NCI-H82 treated with DMSO at 0.1 percent for 48 hours (cell line): ENCODE results near the gene PGBD5.
"Not testable (repeated sequence)": the region's sequence is repeated elsewhere in the genome, so short reads cannot be mapped to it uniquely, and the experiment has no call there.

Source experiments
- DNase-seq: peaks from one replicate; lab custom pipeline; 2025; ENCODE audit not compliant: unreplicated experiment; lab: John Stamatoyannopoulos, UW

PGBD5 gene

DNA sequence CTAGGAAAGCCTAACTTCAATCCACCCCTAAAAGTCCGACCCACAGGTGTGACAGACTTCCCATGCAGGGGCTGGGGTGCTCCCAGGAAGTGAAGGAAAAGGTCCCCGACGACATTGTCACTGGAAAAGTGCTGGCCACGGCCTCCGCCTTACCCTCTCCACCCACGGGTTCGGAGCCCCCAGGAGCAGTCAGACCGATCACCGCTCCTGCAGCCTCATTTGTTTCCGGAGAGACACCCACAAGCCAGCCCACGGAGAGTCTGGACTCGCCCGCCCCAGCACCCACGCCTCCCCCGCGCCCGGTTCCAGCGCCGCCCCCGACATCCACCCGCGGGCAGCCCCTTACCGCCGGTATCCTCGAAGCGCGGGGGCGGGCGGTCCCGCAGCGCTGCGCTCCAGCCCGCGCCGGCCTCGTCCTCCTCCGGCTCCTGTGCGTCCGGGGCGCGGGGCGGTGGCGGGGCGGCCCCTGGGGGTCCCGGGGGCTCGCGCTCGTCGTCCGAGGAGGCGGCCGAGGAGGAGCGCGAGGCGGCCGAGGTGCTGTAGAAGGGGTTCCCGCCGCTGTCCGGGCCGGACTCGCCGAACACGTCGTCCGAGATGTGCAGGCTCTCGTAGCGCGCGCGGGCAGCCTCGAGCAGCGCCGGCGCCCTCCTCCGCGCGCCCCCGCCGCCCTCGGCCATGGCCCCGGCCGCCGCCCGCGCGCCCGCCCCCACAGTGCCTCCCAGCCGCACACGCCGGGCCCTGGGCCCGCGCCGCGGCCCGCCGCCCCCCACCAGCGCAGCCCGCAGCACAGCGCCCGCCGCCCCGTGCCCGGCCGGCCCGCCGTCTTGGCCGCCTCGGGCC lies 660 bp downstream of the PGBD5 start:
- DNase-seq, result no peak

DNA sequence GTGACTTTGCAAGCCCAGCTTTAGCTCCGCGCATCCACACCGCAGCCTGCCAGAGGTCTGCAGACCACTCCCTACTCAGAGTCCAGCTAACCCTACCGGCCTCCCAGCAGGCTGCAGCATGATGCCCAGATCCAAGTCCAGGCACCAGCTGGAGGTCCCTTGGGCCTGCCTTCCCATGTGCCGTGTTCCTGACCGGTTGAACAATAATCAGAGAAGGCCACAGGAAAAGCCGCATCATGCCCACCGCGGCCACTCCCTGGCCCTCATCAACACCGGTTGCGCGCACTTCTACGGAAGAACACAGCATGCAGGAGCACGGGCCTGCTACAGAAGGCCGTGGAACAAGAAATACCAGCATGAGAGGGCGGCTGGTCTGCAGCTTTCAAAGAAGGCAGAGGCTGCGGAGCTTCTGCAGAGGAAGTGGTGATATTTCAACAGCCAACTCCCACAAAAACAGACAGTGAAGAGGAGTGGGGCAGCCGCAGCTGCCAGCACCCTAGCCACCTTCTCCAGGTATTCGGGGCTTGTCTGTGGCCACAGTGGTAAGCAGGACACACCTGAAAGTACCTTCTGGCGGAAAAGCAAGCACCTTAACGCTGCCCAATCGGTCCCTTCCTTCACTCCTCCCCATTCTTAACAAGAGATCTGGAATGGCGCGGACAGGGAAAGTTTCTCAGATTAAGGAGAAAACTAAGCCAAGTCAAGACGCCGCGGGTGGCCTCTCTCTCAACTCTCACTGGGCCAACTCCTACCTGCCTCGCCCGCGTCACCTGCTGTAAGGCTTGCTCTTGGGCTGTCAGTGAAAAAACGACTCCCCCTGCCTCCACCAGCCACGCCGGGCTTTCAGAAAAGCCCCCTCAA lies 1.5 kb downstream of the PGBD5 start:
- no peak for DNase-seq

DNA sequence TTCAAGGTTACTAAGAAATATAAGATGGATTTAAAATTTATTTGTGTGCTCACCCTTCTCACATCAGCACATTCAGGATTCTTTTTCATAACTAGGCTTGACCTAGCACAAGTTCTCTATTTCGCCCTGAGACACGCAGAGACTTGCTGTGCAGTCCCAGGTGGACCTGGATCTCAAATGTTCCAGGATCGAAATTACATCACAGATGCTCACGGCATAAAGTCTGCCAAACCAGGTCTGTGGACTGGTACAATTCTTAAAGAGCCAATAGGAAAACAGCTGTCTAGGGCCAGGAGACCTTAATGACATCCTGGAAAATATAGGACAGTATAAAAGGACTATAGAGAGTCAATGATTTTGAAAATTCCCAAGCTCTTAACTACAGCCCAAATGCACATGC lies 2.2 kb downstream of the PGBD5 start:
- DNase-seq, result no peak

DNA sequence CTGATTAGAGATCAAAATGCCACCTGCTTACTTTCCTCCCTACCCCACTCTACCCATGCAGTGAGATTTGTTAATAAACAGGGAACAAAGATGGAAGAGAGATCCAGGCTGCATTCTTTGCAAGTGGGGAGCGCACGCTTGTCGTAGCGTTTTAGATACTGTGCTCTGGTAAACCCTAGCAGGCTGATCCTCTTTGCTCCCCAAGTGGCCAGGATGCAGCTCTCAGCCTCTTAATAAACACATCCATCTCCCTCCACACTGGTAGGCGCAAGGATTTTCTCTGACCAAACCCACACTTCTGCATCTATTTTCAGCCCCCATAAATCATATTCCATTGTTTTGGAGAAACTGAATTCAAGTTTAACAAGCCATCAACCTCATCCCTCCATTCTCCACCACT lies 2.9 kb downstream of the PGBD5 start:
- DNase-seq, result no peak

- no peak for DNase-seq
Observed at GRCh38 chr1:230422221-230422981, 3.7 kb downstream of the PGBD5 start.

DNA sequence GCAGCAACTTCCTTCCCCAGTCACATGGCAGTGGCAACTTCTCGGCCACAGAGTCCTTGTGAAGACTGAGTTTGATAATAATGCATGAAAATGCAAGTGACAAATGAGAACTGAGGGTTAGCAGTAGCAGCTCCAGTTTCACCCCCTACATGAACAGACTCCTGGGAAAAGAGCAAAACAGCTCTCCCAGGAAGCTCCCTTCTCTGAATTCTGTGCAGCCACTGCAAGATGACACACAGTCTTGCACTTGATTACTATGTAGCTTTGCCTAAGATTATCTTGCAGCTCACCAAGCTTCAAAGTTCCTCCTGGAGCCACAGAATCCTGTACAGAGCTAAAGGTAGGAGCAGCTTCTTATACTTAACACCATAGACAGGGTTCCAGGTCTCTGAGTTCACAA lies 4.7 kb downstream of the PGBD5 start:
- DNase-seq, result no peak

- DNase-seq, result not testable (repeated sequence)
Observed at GRCh38 chr1:230420372-230420771, 5.8 kb downstream of the PGBD5 start.

DNA sequence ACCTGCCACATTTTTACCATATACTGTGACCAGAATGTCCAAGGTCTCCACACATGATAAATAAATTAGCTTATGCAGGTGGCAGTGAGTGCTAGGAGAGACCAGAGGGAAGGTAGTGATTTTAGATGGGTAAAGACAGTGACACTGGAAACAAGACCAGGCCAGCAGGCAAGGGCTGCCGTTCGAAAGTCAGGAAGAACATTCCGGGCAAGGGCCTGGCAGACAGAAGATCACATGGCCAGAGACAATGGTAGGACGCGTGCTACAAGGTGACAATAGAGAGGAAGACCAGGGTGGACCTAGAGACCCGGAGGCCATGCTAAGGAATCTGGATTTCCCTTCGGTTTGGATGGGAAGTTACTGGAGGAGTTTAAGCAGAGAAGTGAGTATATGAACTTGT lies 9.7 kb downstream of the PGBD5 start:
- DNase-seq, result no peak

DNA sequence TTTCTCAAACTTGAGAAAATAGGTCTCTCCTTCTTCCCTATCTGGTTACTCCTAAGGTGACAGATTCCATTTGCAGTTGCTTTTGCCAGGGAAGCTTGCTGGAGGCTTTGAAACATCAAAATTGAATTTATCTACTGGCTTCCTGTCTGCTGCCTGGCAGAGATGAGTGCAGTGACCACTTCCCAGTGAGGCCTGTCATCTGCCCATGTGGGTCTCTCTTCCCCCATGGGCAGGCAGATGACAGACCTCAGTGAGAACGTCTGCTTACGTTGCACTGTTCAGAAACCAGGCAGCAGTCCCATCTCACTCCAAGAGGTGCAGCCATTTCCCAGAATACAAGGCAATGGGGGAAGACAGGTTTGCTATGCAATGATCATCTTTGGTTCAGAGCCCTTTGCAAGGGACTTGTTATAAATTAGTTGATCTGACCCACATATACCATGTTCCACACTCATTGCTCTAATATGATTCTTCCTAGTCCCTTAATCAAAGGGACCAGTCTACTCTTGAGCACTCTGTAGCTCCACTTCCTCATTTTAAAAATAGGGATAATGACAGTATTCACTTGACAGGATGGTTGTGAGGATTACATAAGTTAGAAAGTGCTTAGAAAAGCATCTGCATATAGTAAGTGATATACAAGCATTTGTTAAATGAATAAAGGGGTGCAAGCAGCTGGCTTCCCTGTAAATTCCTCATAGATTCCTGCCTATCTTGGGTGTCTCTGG lies 10.6 kb downstream of the PGBD5 start:
- no peak for DNase-seq

- DNase-seq, result no peak
Observed at GRCh38 chr1:230414694-230415093, 11.4 kb downstream of the PGBD5 start.

DNA sequence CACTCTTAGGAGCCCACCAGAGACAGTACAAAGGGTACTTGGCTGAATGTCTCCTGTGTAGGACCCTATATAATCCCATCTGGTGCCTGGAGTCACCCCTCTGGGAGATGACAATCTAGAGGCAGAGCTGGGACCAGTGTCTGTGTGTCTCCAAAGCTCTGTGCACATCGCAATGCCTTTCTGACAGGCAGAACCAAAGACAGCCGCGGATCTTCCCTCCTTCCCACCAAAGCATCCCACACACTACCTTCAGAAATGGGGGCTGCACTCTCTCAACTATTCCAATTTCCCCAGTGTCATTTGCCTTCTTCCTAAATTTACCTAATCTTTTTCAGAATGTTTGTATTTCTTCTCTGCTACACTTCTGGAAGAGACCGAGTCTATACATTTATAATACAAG lies 12.0 kb downstream of the PGBD5 start:
- no peak for DNase-seq

DNA sequence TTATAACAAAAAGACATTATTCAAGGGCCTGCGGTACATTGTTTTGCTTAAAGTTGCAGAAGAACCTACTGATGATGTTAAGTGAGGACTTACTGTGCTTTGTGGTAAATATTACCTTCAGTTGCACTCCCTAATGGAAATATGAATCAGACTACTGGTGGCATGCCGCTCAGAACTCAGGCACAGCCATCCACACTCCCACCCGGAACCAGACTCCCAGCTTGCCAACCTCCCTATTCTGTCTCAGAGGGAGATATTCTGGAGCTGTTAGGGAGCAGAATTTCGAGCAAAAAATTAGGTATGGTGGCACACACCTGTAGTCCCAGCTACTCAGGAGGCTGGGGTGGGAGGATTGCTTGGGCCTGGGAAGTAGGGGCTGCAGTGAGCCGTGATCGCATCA lies 13.1 kb downstream of the PGBD5 start:
- DNase-seq, result no peak

GRCh38 chr1:230408971-230409370 lies 17.2 kb downstream of the PGBD5 start:
- no peak for DNase-seq

GRCh38 chr1:230407351-230407750 lies 18.8 kb downstream of the PGBD5 start:
- no peak for DNase-seq

GRCh38 chr1:230406727-230407126 lies 19.4 kb downstream of the PGBD5 start:
- not testable (repeated sequence) for DNase-seq

DNA sequence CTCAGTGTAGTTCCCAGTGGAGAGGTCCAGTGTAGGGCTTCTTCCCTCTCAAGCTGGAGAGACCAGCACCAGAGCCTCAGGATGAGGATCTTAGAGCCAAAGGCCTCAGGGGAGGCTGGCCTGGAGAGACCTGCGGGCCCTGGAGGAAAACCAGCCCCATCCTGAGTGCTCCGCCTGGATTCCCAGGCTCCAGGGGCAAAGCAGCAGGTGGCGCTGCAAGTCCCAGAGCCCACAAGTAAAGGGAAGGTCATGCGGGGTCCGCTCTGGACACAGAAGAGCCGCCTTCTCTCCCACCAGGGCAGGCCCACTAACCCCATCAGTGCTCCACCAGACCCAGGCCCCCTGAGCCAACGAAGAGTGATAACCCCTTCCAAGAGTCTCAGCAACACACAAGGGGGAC lies 22.7 kb downstream of the PGBD5 start:
- no peak for DNase-seq

GRCh38 chr1:230401763-230402294 lies 24.3 kb downstream of the PGBD5 start:
- no peak for DNase-seq

- no peak for DNase-seq
Observed at GRCh38 chr1:230401101-230401500, 25.0 kb downstream of the PGBD5 start.

DNA sequence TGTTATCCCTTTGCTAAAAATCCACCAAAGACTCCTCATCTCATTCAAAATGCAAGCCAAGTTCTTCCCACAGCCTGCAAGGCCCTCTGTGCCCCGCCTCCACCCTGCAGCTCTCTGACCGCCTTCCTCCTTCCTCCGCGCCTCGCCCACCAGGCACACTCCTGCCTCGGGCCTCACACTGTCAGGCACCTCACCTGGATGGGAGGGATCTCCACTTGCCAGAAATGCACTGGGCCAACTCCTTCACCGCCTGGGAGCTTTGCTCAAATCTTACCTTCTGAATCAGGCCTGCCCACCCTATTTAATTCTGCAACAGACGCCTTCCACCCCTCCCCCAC lies 26.2 kb downstream of the PGBD5 start:
- DNase-seq, result no peak

GRCh38 chr1:230399321-230400006 lies 26.7 kb downstream of the PGBD5 start:
- DNase-seq, result no peak
